ENCODE results near the gene FUZ. TPM values are rescaled to one million over a fixed set of nuclear protein-coding genes. Genes with fewer than 3 reads are reported as not detected.

Gene FUZ
- total and polyA plus RNA-seq, 10 donors: 10.7 to 22.1 (median 16.8) TPM

DNA sequence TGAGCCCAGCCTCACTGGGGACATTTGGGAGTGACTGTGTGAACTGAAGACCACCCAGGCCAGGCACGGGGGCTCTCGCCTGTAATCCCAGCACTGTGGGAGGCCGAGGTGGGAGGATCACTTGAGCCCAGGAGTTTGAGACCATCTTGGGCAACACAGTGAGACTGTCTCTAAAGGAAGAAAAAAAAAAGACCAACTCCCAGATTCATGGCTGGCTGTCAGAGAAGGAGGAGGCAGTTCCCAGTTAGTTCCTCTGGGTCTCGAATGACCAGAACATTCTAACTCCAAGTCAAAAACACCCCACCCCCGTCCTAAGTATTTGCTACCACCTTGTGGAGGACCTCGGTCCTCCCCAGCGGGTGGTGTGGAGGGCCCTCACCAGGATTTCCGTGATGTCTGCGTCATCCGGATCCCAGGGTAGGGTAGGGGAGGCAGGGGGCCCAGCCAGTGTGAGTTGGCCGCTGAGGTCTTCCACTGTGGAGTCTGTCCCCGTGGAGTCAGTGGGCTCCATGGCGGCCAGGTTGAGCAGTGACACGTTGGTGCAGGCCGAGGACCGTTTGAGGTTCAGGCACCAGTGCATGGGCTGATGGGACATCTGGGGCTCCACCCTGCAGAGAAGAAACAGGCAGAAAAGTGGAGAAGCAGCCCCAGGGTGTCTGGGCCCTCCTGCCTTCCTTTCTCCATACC lies 51.3 kb downstream of the FUZ start:
- peak overlapping the region in 5 of 8 donors; percentile 26 to 54 (median 30) for H3K27ac ChIP-seq
- H3K4me1 ChIP-seq: peaks cover 0 to 15% (median 9%) of the 10 kb centered on the region in 6 donors
- H3K4me3 ChIP-seq: no peak overlapping the region
- TF ChIP-seq CTCF (IDR thresholded peaks at IDR 0.05 in 8 of 11, conservative IDR thresholded peaks at IDR 0.05 in 3 of 11) (peak in 3 of 11 experiments; percentile 16 to 38 (median 29)), POLR2AphosphoS5 (IDR thresholded peaks at IDR 0.05) (no peak), POLR2A (IDR thresholded peaks at IDR 0.05) (no peak)
- DNase-seq: no peak
- WGBS, 5 donors: 55 to 75% (median 65%) methylated on average over 12 to 16 of the region's 16 CpGs
- peaks cover 0 to under 1% (median 0%) of the 10 kb centered on the region in 8 donors for H3K9me3 ChIP-seq
- no peaks in the 10 kb centered on the region for H3K36me3 ChIP-seq
- H3K27me3 ChIP-seq (replicated peaks in 1 of 7): no peaks in the 10 kb centered on the region
- intact Hi-C loops (cut with DNase I; ENCODE audit: low total_unique reads): no loop called here

DNA sequence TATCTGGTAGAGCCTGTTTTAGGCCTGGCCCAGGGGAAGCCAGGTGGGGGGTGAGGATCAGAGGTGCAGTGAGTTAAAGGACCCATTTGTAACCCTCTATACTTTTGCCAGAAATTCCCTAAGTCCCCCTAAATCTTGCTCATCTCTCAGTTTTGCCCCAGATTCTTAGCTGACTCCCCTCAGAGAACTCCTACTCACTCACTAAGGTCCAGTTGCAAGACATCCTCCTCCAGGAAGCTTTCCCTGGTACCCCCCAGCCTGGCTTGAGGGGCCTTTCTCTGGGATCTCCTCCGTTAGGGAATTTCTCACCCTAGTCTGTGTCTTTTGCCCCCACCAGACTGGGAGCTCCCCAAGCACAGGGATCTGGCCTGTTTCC lies 51.9 kb downstream of the FUZ start:
- H3K27ac ChIP-seq: peak overlapping the region in 5 of 8 donors; percentile 26 to 54 (median 30)
- DNase-seq: no peak
- no peaks in the 10 kb centered on the region for H3K27me3 ChIP-seq (replicated peaks in 1 of 7)
- WGBS, 5 donors: 79 to 100% (median 88%) methylated on average over 1 of the region's 1 CpG
- H3K4me1 ChIP-seq: peaks cover 0 to 15% (median 8%) of the 10 kb centered on the region in 6 donors
- intact Hi-C loops (cut with DNase I; ENCODE audit: low total_unique reads): no loop called here
- no peaks in the 10 kb centered on the region for H3K36me3 ChIP-seq
- H3K4me3 ChIP-seq: no peak overlapping the region
- TF ChIP-seq POLR2AphosphoS5 (IDR thresholded peaks at IDR 0.05): no peak
- no peak for TF ChIP-seq POLR2A (IDR thresholded peaks at IDR 0.05)
- TF ChIP-seq CTCF (IDR thresholded peaks at IDR 0.05 in 8 of 11, conservative IDR thresholded peaks at IDR 0.05 in 3 of 11): no peak
- H3K9me3 ChIP-seq: peaks cover 0 to 6% (median 3%) of the 10 kb centered on the region in 8 donors

DNA sequence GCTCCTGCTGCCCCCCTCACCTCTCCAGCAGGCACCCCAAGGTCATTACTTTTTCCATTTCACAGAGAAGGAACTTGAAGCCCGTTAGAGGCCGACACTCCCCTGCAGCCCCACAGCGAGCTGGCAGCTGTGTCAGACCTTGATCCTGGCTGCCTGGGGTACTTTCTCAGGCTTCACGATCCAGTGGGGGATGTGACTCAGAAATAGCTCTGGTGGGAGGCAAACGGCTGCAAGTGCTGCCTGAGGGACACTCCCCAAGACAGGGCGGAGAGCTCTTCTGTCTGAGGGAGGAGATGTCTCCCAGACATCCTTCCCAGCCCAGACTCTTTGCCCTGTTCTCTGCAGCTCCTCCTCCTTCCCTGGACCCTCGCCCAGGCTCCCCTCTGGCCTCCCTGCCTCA lies 54.8 kb downstream of the FUZ start:
- H3K9me3 ChIP-seq: peaks cover 0 to 20% (median 14%) of the 10 kb centered on the region in 8 donors
- no peaks in the 10 kb centered on the region for H3K27me3 ChIP-seq (replicated peaks in 1 of 7)
- no peak overlapping the region for H3K4me3 ChIP-seq
- TF ChIP-seq CTCF (IDR thresholded peaks at IDR 0.05 in 8 of 11, conservative IDR thresholded peaks at IDR 0.05 in 3 of 11) (no peak), POLR2AphosphoS5 (IDR thresholded peaks at IDR 0.05) (peak in 1 of 3 donors; percentile 38), POLR2A (IDR thresholded peaks at IDR 0.05) (no peak)
- 31 to 45% (median 35%) methylated on average over 7 of the region's 7 CpGs for WGBS, 5 donors
- H3K4me1 ChIP-seq: peaks cover 0 to 5% (median 0%) of the 10 kb centered on the region in 6 donors
- DNase-seq: no peak
- peak overlapping the region in 2 of 8 donors; percentile 28 to 35 for H3K27ac ChIP-seq
- H3K36me3 ChIP-seq: no peaks in the 10 kb centered on the region
- intact Hi-C loops (cut with DNase I; ENCODE audit: low total_unique reads): no loop called here

Small RNAs within 50 kb of the gene (microRNA-seq; reads per million reads assigned to microRNA genes)
- 1.7 to 5.8 (median 1.8) reads per million in 3 donors for gene MIR4749
- gene MIR6799: 0 to 1.1 (median 0.28) reads per million in 3 donors
- 0 to 1.4 (median 0) reads per million in 3 donors for gene MIR6800

Small RNAs within 50 kb of the gene (small RNA-seq; reads per million reads assigned to genes)
- gene MIR4749 (0 to 0.07 (median 0.03) reads per million in 4 donors), gene MIR6799 (0 reads per million in 4 donors), gene RNU6-841P (0 reads per million in 4 donors)

Other genes starting within 250 kb of the FUZ start
- gene NOSIP, start 232.7 kb downstream of the FUZ start, total RNA-seq: 10 to 100 TPM; 58.6 to 73.8 (median 70.0) TPM
- gene NOSIP, start 232.7 kb downstream of the FUZ start, polyA plus RNA-seq: 100 to 1,000 TPM; 129 to 152 (median 149) TPM
- 1 to 10 TPM in 5 of 7 donors, under 1 TPM in 2; 0.37 to 7.9 (median 1.3) TPM for gene PRRG2, start 232.0 kb downstream of the FUZ start, total RNA-seq
- gene PRRG2, start 232.0 kb downstream of the FUZ start, polyA plus RNA-seq: 1 to 10 TPM in 2 of 3 donors, under 1 TPM in 1; 0.91 to 2.3 (median 1.3) TPM
- gene PRR12, start 222.1 kb downstream of the FUZ start, total RNA-seq: 10 to 100 TPM; 18.8 to 44.3 (median 34.6) TPM
- gene PRR12, start 222.1 kb downstream of the FUZ start, polyA plus RNA-seq: 10 to 100 TPM in 1 of 3 donors, 1 to 10 TPM in 2; 3.7 to 21.4 (median 3.9) TPM
- gene RRAS, start 173.1 kb downstream of the FUZ start, total RNA-seq: 10 to 100 TPM; 30.9 to 57.6 (median 44.4) TPM
- gene RRAS, start 173.1 kb downstream of the FUZ start, polyA plus RNA-seq: 100 to 1,000 TPM in 1 of 3 donors, 10 to 100 TPM in 2; 66.5 to 106 (median 98.2) TPM
- 10 to 100 TPM; 21.9 to 66.2 (median 57.0) TPM for gene SCAF1, start 171.1 kb downstream of the FUZ start, total RNA-seq
- 10 to 100 TPM in 1 of 3 donors, 1 to 10 TPM in 2; 7.5 to 21.3 (median 7.6) TPM for gene SCAF1, start 171.1 kb downstream of the FUZ start, polyA plus RNA-seq
- gene IRF3, start 147.4 kb downstream of the FUZ start, total RNA-seq: 100 to 1,000 TPM in 4 of 7 donors, 10 to 100 TPM in 3; 87.9 to 150 (median 127) TPM
- gene IRF3, start 147.4 kb downstream of the FUZ start, polyA plus RNA-seq: 100 to 1,000 TPM; 127 to 294 (median 276) TPM
- gene BCL2L12, start 147.4 kb downstream of the FUZ start, total RNA-seq: 10 to 100 TPM in 6 of 7 donors, 1 to 10 TPM in 1; 7.8 to 26.6 (median 16.3) TPM
- 10 to 100 TPM; 26.5 to 36.7 (median 30.1) TPM for gene BCL2L12, start 147.4 kb downstream of the FUZ start, polyA plus RNA-seq
- gene PRMT1, start 136.0 kb downstream of the FUZ start, total RNA-seq: 100 to 1,000 TPM; 108 to 136 (median 115) TPM
- 100 to 1,000 TPM; 114 to 175 (median 134) TPM for gene PRMT1, start 136.0 kb downstream of the FUZ start, polyA plus RNA-seq
- gene ADM5, start 123.7 kb downstream of the FUZ start, total RNA-seq: 10 to 100 TPM in 1 of 7 donors, 1 to 10 TPM in 6; 1.4 to 14.2 (median 5.0) TPM
- gene ADM5, start 123.7 kb downstream of the FUZ start, polyA plus RNA-seq: 1 to 10 TPM; 1.5 to 3.6 (median 3.5) TPM
- 10 to 100 TPM in 5 of 7 donors, 1 to 10 TPM in 2; 6.8 to 17.0 (median 16.4) TPM for gene CPT1C, start 122.2 kb downstream of the FUZ start, total RNA-seq
- gene CPT1C, start 122.2 kb downstream of the FUZ start, polyA plus RNA-seq: 10 to 100 TPM in 2 of 3 donors, 1 to 10 TPM in 1; 5.2 to 15.7 (median 11.8) TPM
- gene TSKS, start 50.0 kb downstream of the FUZ start, total RNA-seq: 1 to 10 TPM in 1 of 7 donors, under 1 TPM in 2, not detected in 4; 0.37 to 2.1 (median 0.92) TPM
- 1 to 10 TPM in 1 of 3 donors, under 1 TPM in 2; 0.26 to 1.0 (median 0.85) TPM for gene TSKS, start 50.0 kb downstream of the FUZ start, polyA plus RNA-seq
- gene AP2A1, start 46.3 kb downstream of the FUZ start, total RNA-seq: 100 to 1,000 TPM in 3 of 7 donors, 10 to 100 TPM in 4; 79.8 to 108 (median 95.4) TPM
- gene AP2A1, start 46.3 kb downstream of the FUZ start, polyA plus RNA-seq: 10 to 100 TPM; 18.1 to 43.6 (median 19.0) TPM
- gene MED25, start 5.0 kb upstream of the FUZ start, total RNA-seq: 10 to 100 TPM; 29.4 to 61.0 (median 50.7) TPM
- gene MED25, start 5.0 kb upstream of the FUZ start, polyA plus RNA-seq: 10 to 100 TPM; 26.6 to 42.7 (median 35.3) TPM
- gene PTOV1, start 37.9 kb upstream of the FUZ start, total RNA-seq: 100 to 1,000 TPM in 3 of 7 donors, 10 to 100 TPM in 4; 69.6 to 127 (median 98.4) TPM
- gene PTOV1, start 37.9 kb upstream of the FUZ start, polyA plus RNA-seq: 100 to 1,000 TPM in 1 of 3 donors, 10 to 100 TPM in 2; 61.4 to 120 (median 70.9) TPM
- 100 to 1,000 TPM in 5 of 7 donors, 10 to 100 TPM in 2; 80.9 to 203 (median 111) TPM for gene PNKP, start 54.3 kb upstream of the FUZ start, total RNA-seq
- gene PNKP, start 54.3 kb upstream of the FUZ start, polyA plus RNA-seq: 100 to 1,000 TPM in 1 of 3 donors, 10 to 100 TPM in 2; 36.6 to 135 (median 66.2) TPM
- gene AKT1S1, start 64.1 kb upstream of the FUZ start, total RNA-seq: 10 to 100 TPM in 6 of 7 donors, 1 to 10 TPM in 1; 8.7 to 27.8 (median 20.1) TPM
- gene AKT1S1, start 64.1 kb upstream of the FUZ start, polyA plus RNA-seq: 10 to 100 TPM; 11.6 to 24.8 (median 13.9) TPM
- gene TBC1D17, start 64.4 kb upstream of the FUZ start, total RNA-seq: 10 to 100 TPM; 26.8 to 53.5 (median 38.2) TPM
- 10 to 100 TPM; 20.8 to 39.8 (median 34.9) TPM for gene TBC1D17, start 64.4 kb upstream of the FUZ start, polyA plus RNA-seq
- 10 to 100 TPM in 1 of 7 donors, 1 to 10 TPM in 6; 1.1 to 20.2 (median 2.8) TPM for gene IL4I1, start 83.6 kb upstream of the FUZ start, total RNA-seq
- 1 to 10 TPM; 3.9 to 9.3 (median 6.4) TPM for gene IL4I1, start 83.6 kb upstream of the FUZ start, polyA plus RNA-seq
- 10 to 100 TPM; 10.2 to 45.8 (median 22.8) TPM for gene ATF5, start 115.9 kb upstream of the FUZ start, total RNA-seq
- gene ATF5, start 115.9 kb upstream of the FUZ start, polyA plus RNA-seq: 10 to 100 TPM; 14.6 to 36.6 (median 16.8) TPM
- gene NUP62, start 116.2 kb upstream of the FUZ start, total RNA-seq: 10 to 100 TPM; 41.1 to 60.9 (median 51.4) TPM
- gene NUP62, start 116.2 kb upstream of the FUZ start, polyA plus RNA-seq: 10 to 100 TPM; 17.3 to 35.1 (median 18.4) TPM
- gene SIGLEC11, start 147.9 kb upstream of the FUZ start, total RNA-seq: 10 to 100 TPM; 18.7 to 97.5 (median 42.8) TPM
- gene SIGLEC11, start 147.9 kb upstream of the FUZ start, polyA plus RNA-seq: 10 to 100 TPM in 1 of 3 donors, 1 to 10 TPM in 2; 2.2 to 52.3 (median 7.9) TPM
- 10 to 100 TPM; 46.4 to 60.8 (median 56.6) TPM for gene VRK3, start 212.1 kb upstream of the FUZ start, total RNA-seq
- gene VRK3, start 212.1 kb upstream of the FUZ start, polyA plus RNA-seq: 10 to 100 TPM; 17.0 to 31.9 (median 20.4) TPM
- 10 to 100 TPM; 13.5 to 24.2 (median 19.2) TPM for gene ZNF473, start 212.7 kb upstream of the FUZ start, total RNA-seq
- 1 to 10 TPM; 2.4 to 4.5 (median 2.5) TPM for gene ZNF473, start 212.7 kb upstream of the FUZ start, polyA plus RNA-seq